NCI-H2171 treated with DMSO at 0.1 percent for 48 hours (cell line): ENCODE data around the gene TXLNA.

Experiments
- DNase-seq: peaks from one replicate; lab custom pipeline; 2025; lab: John Stamatoyannopoulos, UW

Gene TXLNA

GRCh38 chr1:32184650-32185049, 5.2 kb downstream of the TXLNA start:
- no peak for DNase-seq

- DNase-seq: no peak
These were observed 6.6 kb downstream of the TXLNA start for GRCh38 chr1:32186077-32186476.

- DNase-seq: no peak
These were observed 7.0 kb downstream of the TXLNA start for GRCh38 chr1:32186491-32186890.

- DNase-seq: no peak
These were observed 8.4 kb downstream of the TXLNA start for GRCh38 chr1:32187850-32188249.

GRCh38 chr1:32192220-32192948, 12.9 kb downstream of the TXLNA start:
- no peak for DNase-seq

GRCh38 chr1:32194984-32195383, 15.5 kb downstream of the TXLNA start:
- DNase-seq: no peak

GRCh38 chr1:32195531-32195930, 16.1 kb downstream of the TXLNA start:
- no peak for DNase-seq

- no peak for DNase-seq
These were observed 16.7 kb downstream of the TXLNA start for GRCh38 chr1:32195972-32196823.

- no peak for DNase-seq
These were observed 17.6 kb downstream of the TXLNA start for GRCh38 chr1:32197074-32197473.

- DNase-seq: no peak
These were observed 18.4 kb downstream of the TXLNA start for GRCh38 chr1:32197837-32198236.

- no peak for DNase-seq
These were observed 19.0 kb downstream of the TXLNA start for GRCh38 chr1:32198237-32199042.

- no peak for DNase-seq
These were observed 19.7 kb downstream of the TXLNA start for GRCh38 chr1:32199043-32199716.

- DNase-seq: peak; percentile 56
These were observed 20.2 kb downstream of the TXLNA start for GRCh38 chr1:32199717-32200072.

GRCh38 chr1:32200226-32201010, 20.9 kb downstream of the TXLNA start, which contains the start of gene CCDC28B:
Gene CCDC28B (plus strand): TSS chr1:32200595. CDS start chr1:32201936, 1,341 bp downstream.
- DNase-seq: peak; percentile 70

- DNase-seq: no peak
These were observed 21.8 kb downstream of the TXLNA start for GRCh38 chr1:32201011-32201855.

GRCh38 chr1:32204943-32205361, 25.5 kb downstream of the TXLNA start:
- DNase-seq: no peak

- peak; percentile 91 for DNase-seq
These were observed 26.2 kb downstream of the TXLNA start, which contains the start of gene IQCC for GRCh38 chr1:32205401-32206370. Gene IQCC (plus strand): TSS chr1:32205671. CDS start chr1:32205682, 11 bp downstream.

GRCh38 chr1:32208469-32208868, 29.0 kb downstream of the TXLNA start:
- no peak for DNase-seq

- DNase-seq: peak; percentile 97
These were observed 29.4 kb downstream of the TXLNA start, which contains the start of gene DCDC2B for GRCh38 chr1:32208891-32209328. Gene DCDC2B (plus strand): TSS chr1:32209089. CDS start chr1:32209094, 5 bp downstream.
